ENCODE measurements around the gene SH3D19. TPM values are rescaled to one million over a fixed set of nuclear protein-coding genes. Genes with fewer than 3 reads are reported as not detected.

SH3D19 gene
- total RNA-seq, 1 donor from 2014 or later = 66.5 TPM

- no peaks in the 10 kb centered on the region for H3K36me3 ChIP-seq (ENCODE audit: insufficient read depth, low read length)
- no peak overlapping the region for H3K9ac ChIP-seq (ENCODE audit: low read length)
- no peaks in the 10 kb centered on the region for H3K27me3 ChIP-seq (ENCODE audit: insufficient read depth, low read length)
- Mint-ChIP-seq H3K27ac (ENCODE audit: unreplicated experiment) (no peak overlapping the region), H3K4me3 (ENCODE audit: unreplicated experiment) (peak overlapping the region; percentile 2), H3K4me1 (ENCODE audit: low read depth, unreplicated experiment) (no peaks in the 10 kb centered on the region), H3K9me3 (ENCODE audit: unreplicated experiment) (no peaks in the 10 kb centered on the region), H3K36me3 (ENCODE audit: low read depth, unreplicated experiment) (no peaks in the 10 kb centered on the region), H3K27me3 (ENCODE audit: low read depth, unreplicated experiment) (no peaks in the 10 kb centered on the region)
- H3K79me2 ChIP-seq (ENCODE audit: insufficient read depth, low read length) = peaks cover 8% of the 10 kb centered on the region
- H3K4me1 ChIP-seq (ENCODE audit: insufficient read depth, low read length) = peaks cover 4% of the 10 kb centered on the region
- TF ChIP-seq EZH2 (IDR thresholded peaks at IDR 0.05; ENCODE audit: insufficient read depth, low read length) (no peak), CTCF (IDR thresholded peaks at IDR 0.05; ENCODE audit: insufficient read depth, low read depth, low read length) (no peak)
- no peak for DNase-seq (ENCODE audit: low read depth)
- peaks cover 5% of the 10 kb centered on the region for H4K20me1 ChIP-seq (ENCODE audit: insufficient read depth, low read length)
- H3K9me3 ChIP-seq (ENCODE audit: insufficient read depth, low read depth, low read length) = no peaks in the 10 kb centered on the region
- H2AFZ ChIP-seq (ENCODE audit: low read depth, low read length) = no peak overlapping the region
- FAIRE-seq = no peak
- no peak overlapping the region for H3K4me3 ChIP-seq (ENCODE audit: insufficient read depth, low read depth, low read length)
- H3K4me2 ChIP-seq (ENCODE audit: low read length) = no peak overlapping the region
- no peak overlapping the region for H3K27ac ChIP-seq (ENCODE audit: low read depth, low read length)
These were observed 230.3 kb downstream of the SH3D19 start for GRCh38 chr4:151095142-151095541.

DNA sequence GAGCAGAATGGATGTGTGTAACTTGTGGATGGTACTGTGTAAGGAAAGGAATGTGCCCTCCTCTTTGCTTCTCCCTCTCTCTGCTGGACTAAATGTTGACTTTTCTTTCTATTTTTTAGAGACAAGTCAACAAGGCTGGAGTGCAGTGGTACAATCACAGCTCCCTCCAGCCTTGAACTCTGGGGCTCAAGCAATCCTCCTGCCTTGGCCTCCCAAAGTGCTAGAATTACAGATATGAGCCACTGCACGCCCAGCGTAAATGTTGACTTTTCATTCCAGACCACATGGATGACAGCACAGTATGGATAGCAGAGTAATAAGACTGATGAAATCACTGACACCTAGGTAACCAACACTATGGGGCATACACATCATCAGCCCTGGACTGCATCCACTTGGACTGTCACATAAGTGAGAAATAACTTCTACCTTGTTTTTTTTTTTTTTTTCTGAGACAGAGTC lies 231.1 kb downstream of the SH3D19 start:
- no peak overlapping the region for H3K27ac ChIP-seq (ENCODE audit: low read depth, low read length)
- FAIRE-seq = no peak
- no peaks in the 10 kb centered on the region for H3K9me3 Mint-ChIP-seq (ENCODE audit: unreplicated experiment)

More for the DNA sequence above, 231.1 kb downstream of the SH3D19 start:
- no peak for TF ChIP-seq CTCF (IDR thresholded peaks at IDR 0.05; ENCODE audit: insufficient read depth, low read depth, low read length)
- no peak for TF ChIP-seq EZH2 (IDR thresholded peaks at IDR 0.05; ENCODE audit: insufficient read depth, low read length)
- H3K4me1 Mint-ChIP-seq (ENCODE audit: low read depth, unreplicated experiment) = no peaks in the 10 kb centered on the region
- H3K4me3 Mint-ChIP-seq (ENCODE audit: unreplicated experiment) = no peak overlapping the region
- H3K4me1 ChIP-seq (ENCODE audit: insufficient read depth, low read length) = peaks cover 4% of the 10 kb centered on the region
- no peaks in the 10 kb centered on the region for H3K27me3 ChIP-seq (ENCODE audit: insufficient read depth, low read length)
- no peaks in the 10 kb centered on the region for H3K27me3 Mint-ChIP-seq (ENCODE audit: low read depth, unreplicated experiment)
- H3K9ac ChIP-seq (ENCODE audit: low read length) = no peak overlapping the region
- no peak overlapping the region for H3K4me2 ChIP-seq (ENCODE audit: low read length)
- H3K36me3 Mint-ChIP-seq (ENCODE audit: low read depth, unreplicated experiment) = no peaks in the 10 kb centered on the region
- H3K9me3 ChIP-seq (ENCODE audit: insufficient read depth, low read depth, low read length) = no peaks in the 10 kb centered on the region
- H3K36me3 ChIP-seq (ENCODE audit: insufficient read depth, low read length) = no peaks in the 10 kb centered on the region
- no peak overlapping the region for H2AFZ ChIP-seq (ENCODE audit: low read depth, low read length)
- no peaks in the 10 kb centered on the region for H3K79me2 ChIP-seq (ENCODE audit: insufficient read depth, low read length)
- no peak overlapping the region for H3K4me3 ChIP-seq (ENCODE audit: insufficient read depth, low read depth, low read length)
- no peaks in the 10 kb centered on the region for H4K20me1 ChIP-seq (ENCODE audit: insufficient read depth, low read length)
- no peak for DNase-seq (ENCODE audit: low read depth)
- H3K27ac Mint-ChIP-seq (ENCODE audit: unreplicated experiment) = no peak overlapping the region
